NOMO-1 (cell line): ENCODE measurements around the gene BBOF1.
A peak's percentile ranks its signal among the peaks of the same experiment; 100 is the strongest.

ENCODE experiments used
- DNase-seq, 2 experiments: peaks; one replicate each; lab custom pipeline; 2025; ENCODE audit not compliant: unreplicated experiment in 2 of 2; lab: John Stamatoyannopoulos, UW

BBOF1 gene

GRCh38 chr14:74085047-74085637 lies 66.0 kb downstream of the BBOF1 start:
- DNase-seq: peak in 1 of 2 experiments; percentile 22

GRCh38 chr14:74085828-74086227 lies 66.7 kb downstream of the BBOF1 start:
- DNase-seq: peak; percentile 28 to 76

GRCh38 chr14:74089251-74090020 lies 70.3 kb downstream of the BBOF1 start:
- DNase-seq: peak in 1 of 2 experiments; percentile 13

- no peak for DNase-seq
These were observed 86.2 kb downstream of the BBOF1 start for GRCh38 chr14:74105381-74105780.

GRCh38 chr14:74109369-74109768 lies 90.2 kb downstream of the BBOF1 start:
- DNase-seq: no peak

GRCh38 chr14:74111395-74112216 lies 92.5 kb downstream of the BBOF1 start:
- peak; percentile 22 to 53 for DNase-seq
